AG04449 (cell line): ENCODE results near the gene SCUBE1.

ENCODE experiments used
- CTCF ChIA-PET: fragments of 350-600 bp; formaldehyde crosslinking; extraction: SDS; loops from one replicate; lab custom pipeline; 2021; ENCODE audit warnings: antibody characterized with exemption; lab: Yijun Ruan, JAX
- POLR2A ChIA-PET: fragments of 400-600, 350-600 bp; formaldehyde crosslinking; extraction: SDS; loops from one replicate; lab custom pipeline; 2020; ENCODE audit warnings: antibody characterized with exemption, inconsistent platforms; lab: Yijun Ruan, JAX
- DNase-seq: peaks from one replicate; pipeline ENCODE4 v3.0.0-alpha.2; 2010; ENCODE audit warnings: low read depth, low spot score
- H3K4me3 ChIP-seq: 2 replicates; pipeline ENCODE4 v1.5.1; 2011; ENCODE audit warnings: low read depth, mild to moderate bottlenecking, control low read depth, low read length
- CTCF ChIP-seq: IDR thresholded peaks from one replicate; pipeline ENCODE4 v1.5.1; 2011; ENCODE audit warnings: mild to moderate bottlenecking, moderate library complexity, low read length, control low read depth, inconsistent platforms; ENCODE audit not compliant: insufficient read depth; ENCODE audit errors: missing control alignments

The SCUBE1 gene

GRCh38 chr22:43242627-43243026 is 100.5 kb downstream of the SCUBE1 start:
- CTCF ChIA-PET, result interaction anchor here (1.0 kb wide), 1 partner anchor 11 kb away, joined by 3 read pairs; no protein-coding TSS in a partner anchor
- no peak overlapping the region for H3K4me3 ChIP-seq
- POLR2A ChIA-PET, result no interaction called here
- TF ChIP-seq CTCF, result no peak
- no peak for DNase-seq

GRCh38 chr22:43241699-43242386 is 101.3 kb downstream of the SCUBE1 start:
- POLR2A ChIA-PET, result no interaction called here

GRCh38 chr22:43241138-43241597 is 102.0 kb downstream of the SCUBE1 start:
- DNase-seq, result no peak
- no peak overlapping the region for H3K4me3 ChIP-seq
- no peak for TF ChIP-seq CTCF
- POLR2A ChIA-PET, result no interaction called here
- CTCF ChIA-PET, result interaction anchor here (1.3 kb wide), 1 partner anchor 10 kb away, joined by 4 read pairs; no protein-coding TSS in a partner anchor

More at GRCh38 chr22:43241699-43242386, 101.3 kb downstream of the SCUBE1 start:
- no peak for TF ChIP-seq CTCF
- H3K4me3 ChIP-seq, result no peak overlapping the region
- DNase-seq, result no peak
- CTCF ChIA-PET, result interaction anchor here (1.0 kb wide), 1 partner anchor 10 kb away, joined by 3 read pairs; no protein-coding TSS in a partner anchor

GRCh38 chr22:43240614-43241013 is 102.6 kb downstream of the SCUBE1 start:
- ChIA-PET POLR2A (no interaction called here), CTCF (interaction anchor here (1.3 kb wide), 1 partner anchor 9 kb away, joined by 4 read pairs; no protein-coding TSS in a partner anchor)
- DNase-seq, result no peak
- TF ChIP-seq CTCF, result no peak
- no peak overlapping the region for H3K4me3 ChIP-seq

- ChIA-PET CTCF (interaction anchor here (1.3 kb wide), 1 partner anchor 8 kb away, joined by 4 read pairs; no protein-coding TSS in a partner anchor), POLR2A (no interaction called here)
- no peak for TF ChIP-seq CTCF
- no peak overlapping the region for H3K4me3 ChIP-seq
- DNase-seq, result no peak
Measured at GRCh38 chr22:43239956-43240355, 103.2 kb downstream of the SCUBE1 start.

GRCh38 chr22:43239193-43239780 is 103.9 kb downstream of the SCUBE1 start:
- ChIA-PET CTCF (interaction anchor here (0.7 to 1.0 kb wide), 2 partner anchors 10 to 11 kb away, joined by 3 to 4 read pairs; no protein-coding TSS in a partner anchor), POLR2A (no interaction called here)
- TF ChIP-seq CTCF, result no peak
- no peak for DNase-seq
- no peak overlapping the region for H3K4me3 ChIP-seq
